HEK293T (cell line): Measurements from ENCODE around the gene PLCD3.

Experiments used
- CTCF ChIA-PET: fragments of 350-600 bp; formaldehyde crosslinking; extraction: SDS; loops from one replicate; lab custom pipeline; 2021; ENCODE audit warnings: antibody characterized with exemption, inconsistent platforms; lab: Yijun Ruan, JAX
- POLR2A ChIA-PET: fragments of 350-600 bp; formaldehyde crosslinking; extraction: SDS; loops from one replicate; lab custom pipeline; 2020; ENCODE audit warnings: antibody characterized with exemption, inconsistent platforms; lab: Yijun Ruan, JAX
- DNase-seq: peaks from one replicate; pipeline ENCODE4 v3.0.0; 2012; ENCODE audit warnings: mixed read lengths; ENCODE audit errors: extremely low spot score
- ARNT ChIP-seq: fragments of 450-650 bp; IDR thresholded peaks from 2 replicates; pipeline ENCODE4 v1.6.1; 2017; ENCODE audit warnings: mild to moderate bottlenecking
- BHLHE40 ChIP-seq: fragments of 450-650 bp; IDR thresholded peaks from 2 replicates; pipeline ENCODE4 v1.6.1; 2016; ENCODE audit warnings: mild to moderate bottlenecking, moderate library complexity, borderline replicate concordance
- CTBP1 ChIP-seq: fragments of 450-650 bp; IDR thresholded peaks from 2 replicates; pipeline ENCODE4 v1.6.1; 2016; ENCODE audit warnings: borderline replicate concordance
- ELF4 ChIP-seq: fragments of 450-650 bp; IDR thresholded peaks from 2 replicates; pipeline ENCODE4 v1.6.1; 2017; ENCODE audit warnings: antibody characterized with exemption
- FOXA1 ChIP-seq: fragments of 450-650 bp; IDR thresholded peaks from 2 replicates; pipeline ENCODE4 v1.6.1; 2016; ENCODE audit warnings: mild to moderate bottlenecking
- FOXK2 ChIP-seq: fragments of 450-650 bp; IDR thresholded peaks from 2 replicates; pipeline ENCODE4 v1.6.1; 2016; ENCODE audit warnings: mild to moderate bottlenecking
- FOXM1 ChIP-seq: fragments of 450-650 bp; IDR thresholded peaks from 2 replicates; pipeline ENCODE4 v1.6.1; 2017; ENCODE audit warnings: mild to moderate bottlenecking, borderline replicate concordance
- HDGF ChIP-seq: fragments of 450-650 bp; IDR thresholded peaks from 2 replicates; pipeline ENCODE4 v1.6.1; 2017; ENCODE audit warnings: antibody characterized with exemption, borderline replicate concordance
- L3MBTL2 ChIP-seq: fragments of 450-650 bp; conservative IDR thresholded peaks from 2 replicates; pipeline ENCODE4 v1.6.1; 2016; ENCODE audit warnings: mild to moderate bottlenecking
- LEF1 ChIP-seq: fragments of 450-650 bp; IDR thresholded peaks from 2 replicates; pipeline ENCODE4 v1.6.1; 2017; ENCODE audit warnings: mild to moderate bottlenecking, borderline replicate concordance
- NFRKB ChIP-seq: fragments of 450-650 bp; IDR thresholded peaks from 2 replicates; pipeline ENCODE4 v1.6.1; 2016; ENCODE audit warnings: mild to moderate bottlenecking, moderate library complexity
- SP1 ChIP-seq: fragments of 450-650 bp; IDR thresholded peaks from 2 replicates; pipeline ENCODE4 v1.6.1; 2017
- SUZ12 ChIP-seq: fragments of 450-650 bp; IDR thresholded peaks from 2 replicates; pipeline ENCODE4 v1.6.1; 2016; ENCODE audit warnings: mild to moderate bottlenecking
- TARDBP ChIP-seq: fragments of 450-650 bp; IDR thresholded peaks from 2 replicates; pipeline ENCODE4 v1.6.1; 2016
- ZNF384 ChIP-seq: fragments of 450-650 bp; IDR thresholded peaks from 2 replicates; pipeline ENCODE4 v1.6.1; 2016
- TF ChIP-seq, protein P1 (sequence below): fragments of 450-650 bp; IDR thresholded peaks from 2 replicates; pipeline ENCODE4 v1.6.1; 2016

Gene PLCD3

GRCh38 chr17:45171338-45172231 is 39.3 kb upstream of the PLCD3 start:
- no peak for DNase-seq

GRCh38 chr17:45170931-45171337 is 38.6 kb upstream of the PLCD3 start:
- no peak for TF ChIP-seq NFRKB
- no peak for TF ChIP-seq FOXM1
- no peak for TF ChIP-seq CTBP1
- no peak for TF ChIP-seq LEF1
- no peak for TF ChIP-seq FOXA1
- no peak for TF ChIP-seq SUZ12
- TF ChIP-seq FOXK2, result no peak
- TF ChIP-seq ARNT, result no peak
- POLR2A ChIA-PET, result interaction anchor here (1.3 to 5.8 kb wide), 3 partner anchors 9 to 22 kb away, joined by 3 to 85 read pairs (median 65); partner anchors contain the start of genes HEXIM1 and HEXIM2

More at GRCh38 chr17:45171338-45172231, 39.3 kb upstream of the PLCD3 start:
- TF ChIP-seq HDGF (no peak), ZNF384 (no peak), FOXK2 (no peak), SP1 (no peak), FOXM1 (no peak), CTBP1 (no peak), NFRKB (no peak), LEF1 (no peak), ELF4 (no peak), TARDBP (no peak), ARNT (no peak), SUZ12 (no peak), FOXA1 (no peak), BHLHE40 (no peak), L3MBTL2 (no peak)
- TF ChIP-seq, protein P1, sequence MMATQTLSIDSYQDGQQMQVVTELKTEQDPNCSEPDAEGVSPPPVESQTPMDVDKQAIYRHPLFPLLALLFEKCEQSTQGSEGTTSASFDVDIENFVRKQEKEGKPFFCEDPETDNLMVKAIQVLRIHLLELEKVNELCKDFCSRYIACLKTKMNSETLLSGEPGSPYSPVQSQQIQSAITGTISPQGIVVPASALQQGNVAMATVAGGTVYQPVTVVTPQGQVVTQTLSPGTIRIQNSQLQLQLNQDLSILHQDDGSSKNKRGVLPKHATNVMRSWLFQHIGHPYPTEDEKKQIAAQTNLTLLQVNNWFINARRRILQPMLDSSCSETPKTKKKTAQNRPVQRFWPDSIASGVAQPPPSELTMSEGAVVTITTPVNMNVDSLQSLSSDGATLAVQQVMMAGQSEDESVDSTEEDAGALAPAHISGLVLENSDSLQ, result no peak
- ChIA-PET POLR2A (interaction anchor here (1.0 to 5.8 kb wide), 4 partner anchors 10 to 22 kb away, joined by 3 to 85 read pairs (median 35); partner anchors contain the start of genes HEXIM1 and HEXIM2), CTCF (interaction anchor here (0.8 to 1.7 kb wide), 4 partner anchors 13 to 256 kb away, joined by 3 to 9 read pairs (median 4); partner anchors contain the start of gene ACBD4)

GRCh38 chr17:45170280-45170930 is 38.1 kb upstream of the PLCD3 start:
- POLR2A ChIA-PET, result interaction anchor here (1.3 to 5.8 kb wide), 3 partner anchors 9 to 21 kb away, joined by 3 to 85 read pairs (median 65); partner anchors contain the start of genes HEXIM1 and HEXIM2
- TF ChIP-seq FOXM1, result no peak
- TF ChIP-seq FOXK2, result no peak
- TF ChIP-seq L3MBTL2, result no peak
- TF ChIP-seq HDGF, result no peak
- TF ChIP-seq SUZ12, result no peak
- no peak for TF ChIP-seq NFRKB
- TF ChIP-seq LEF1, result no peak
- TF ChIP-seq SP1, result no peak
- TF ChIP-seq ARNT, result no peak
- no peak for TF ChIP-seq ELF4
- TF ChIP-seq CTBP1, result no peak
- no peak for TF ChIP-seq BHLHE40
- TF ChIP-seq ZNF384, result no peak
- TF ChIP-seq, protein P1, result no peak
- no peak for TF ChIP-seq FOXA1
- no peak for TF ChIP-seq TARDBP
- DNase-seq, result no peak
- CTCF ChIA-PET, result interaction anchor here (0.6 to 1.7 kb wide), 5 partner anchors 9 to 35 kb away, joined by 3 to 9 read pairs (median 3); partner anchors contain the start of gene ACBD4

More at GRCh38 chr17:45170931-45171337, 38.6 kb upstream of the PLCD3 start:
- no peak for DNase-seq
- CTCF ChIA-PET, result interaction anchor here (0.6 to 1.7 kb wide), 6 partner anchors 10 to 35 kb away, joined by 3 to 9 read pairs (median 3); partner anchors contain the start of gene ACBD4

DNA sequence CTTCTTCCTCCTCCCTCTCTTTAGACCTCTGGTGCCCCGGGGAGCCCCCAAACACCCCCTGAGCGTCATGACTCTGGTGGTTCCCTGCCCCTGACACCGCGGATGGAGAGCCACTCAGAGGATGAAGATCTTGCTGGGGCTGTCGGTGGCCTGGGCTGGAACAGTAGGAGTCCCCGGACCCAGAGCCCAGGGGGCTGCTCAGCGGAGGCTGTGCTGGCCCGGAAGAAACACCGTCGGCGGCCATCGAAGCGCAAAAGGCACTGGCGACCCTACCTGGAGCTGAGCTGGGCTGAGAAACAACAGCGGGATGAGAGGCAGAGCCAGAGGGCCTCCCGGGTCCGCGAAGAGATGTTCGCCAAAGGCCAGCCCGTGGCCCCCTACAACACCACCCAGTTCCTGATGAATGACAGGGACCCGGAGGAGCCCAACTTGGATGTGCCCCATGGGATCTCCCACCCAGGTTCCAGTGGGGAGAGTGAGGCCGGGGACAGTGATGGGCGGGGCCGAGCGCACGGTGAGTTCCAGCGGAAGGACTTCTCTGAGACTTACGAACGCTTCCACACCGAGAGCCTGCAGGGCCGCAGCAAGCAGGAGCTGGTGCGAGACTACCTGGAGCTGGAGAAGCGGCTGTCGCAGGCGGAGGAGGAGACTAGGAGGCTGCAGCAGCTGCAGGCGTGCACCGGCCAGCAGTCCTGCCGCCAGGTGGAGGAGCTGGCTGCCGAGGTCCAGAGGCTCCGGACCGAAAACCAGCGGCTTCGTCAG is 36.9 kb upstream of the PLCD3 start:
- TF ChIP-seq FOXA1, result no peak
- TF ChIP-seq SP1, result no peak
- no peak for TF ChIP-seq LEF1
- no peak for TF ChIP-seq BHLHE40
- TF ChIP-seq NFRKB, result no peak
- TF ChIP-seq HDGF, result no peak
- no peak for TF ChIP-seq ARNT
- no peak for TF ChIP-seq L3MBTL2
- TF ChIP-seq FOXM1, result no peak
- TF ChIP-seq TARDBP, result no peak
- CTCF ChIA-PET, result no interaction called here
- no peak for DNase-seq
- POLR2A ChIA-PET, result interaction anchor here (4.9 to 5.8 kb wide), 2 partner anchors 8 to 20 kb away, joined by 65 to 85 read pairs; partner anchors contain the start of genes HEXIM1 and HEXIM2
